Measurements from ENCODE around the gene APBB1.

The APBB1 gene

DNA sequence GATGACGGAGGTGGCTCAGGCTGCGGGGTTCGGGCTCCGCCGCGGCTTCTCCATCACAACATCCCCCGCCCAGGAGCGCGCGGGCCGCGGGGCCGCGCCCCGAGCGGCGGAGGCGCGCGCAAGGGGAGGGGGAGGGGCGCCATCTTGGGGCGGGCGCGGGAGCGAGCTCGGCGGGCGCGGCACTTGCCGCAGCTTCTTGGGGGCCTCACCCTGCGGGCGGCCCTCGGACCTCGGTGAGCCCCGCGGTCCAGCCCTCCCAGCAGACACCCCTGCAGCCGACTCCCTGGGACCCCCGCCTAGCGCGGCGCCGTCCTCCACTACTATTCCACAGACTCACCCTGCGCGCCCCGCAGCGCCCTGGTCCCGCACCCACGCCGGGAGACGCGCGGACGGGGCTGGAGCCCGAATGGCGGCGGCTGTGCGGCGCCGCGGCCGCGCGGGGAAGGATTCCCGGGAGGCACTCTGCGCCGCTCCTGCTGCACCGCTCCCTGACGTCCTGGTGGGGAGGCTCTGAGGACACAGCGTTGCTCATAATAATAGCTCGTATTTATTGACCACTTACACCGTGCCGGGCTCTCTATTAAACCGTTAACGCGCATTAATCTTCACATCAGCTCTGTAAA, at the start of gene APBB1:
APBB1 (minus strand) TSS at position 86 of the 623 bp plus-strand sequence. CDS start 7,747 bp downstream, outside the sequence.
- DNase-seq, result peak; percentile 72

DNA sequence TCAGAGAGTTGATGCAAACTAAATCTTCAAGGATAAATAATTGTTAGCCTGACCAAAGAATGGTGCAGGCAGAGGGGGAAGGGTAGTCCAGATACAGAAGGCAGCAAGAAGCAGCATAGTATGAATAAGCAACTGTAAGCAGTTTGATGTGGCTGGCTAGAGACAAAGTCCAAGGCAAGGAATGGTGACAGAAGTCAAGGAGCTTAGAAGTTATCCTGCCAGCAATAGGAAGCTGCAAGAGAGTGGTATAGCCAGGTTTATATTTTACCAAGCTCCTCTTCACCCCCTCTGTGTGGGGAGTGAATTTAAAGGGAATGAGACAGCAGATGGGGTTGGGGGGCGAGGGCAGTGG, 40.2 kb upstream of the APBB1 start:
- DNase-seq, result no peak

DNA sequence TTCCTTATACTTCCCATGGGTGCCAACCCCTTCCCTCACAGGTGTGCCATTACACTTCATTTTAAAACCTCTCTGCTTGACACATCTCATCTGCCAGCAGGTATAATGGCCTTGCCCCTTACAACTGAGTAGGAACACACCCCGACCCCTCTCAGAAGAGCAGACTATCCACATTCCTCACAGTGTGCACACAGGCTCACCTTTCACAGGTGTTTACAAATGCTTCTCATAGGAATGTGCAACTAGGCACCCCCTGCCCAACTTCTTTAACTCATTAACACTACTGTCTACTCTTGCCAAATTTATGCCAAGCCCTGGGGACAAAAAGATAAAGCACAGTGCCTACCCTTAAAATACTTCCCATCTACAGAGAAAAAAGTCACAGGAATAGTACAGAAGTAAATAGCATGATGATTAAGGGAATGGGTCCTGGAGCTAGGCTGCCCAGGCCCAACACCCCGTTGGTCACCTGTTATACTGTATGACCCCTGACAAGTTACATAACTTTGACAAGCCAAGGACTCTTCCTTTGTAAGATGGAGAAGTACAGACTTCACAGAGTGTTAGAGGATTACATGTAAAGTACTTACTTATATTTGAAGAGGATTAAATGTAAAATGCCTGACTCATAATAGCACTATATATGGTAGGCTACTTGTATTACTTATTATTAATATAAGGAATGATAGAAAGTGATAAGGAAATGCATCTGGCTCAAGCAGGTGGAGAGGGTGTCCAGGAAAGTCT, 39.6 kb upstream of the APBB1 start:
- DNase-seq, result no peak

DNA sequence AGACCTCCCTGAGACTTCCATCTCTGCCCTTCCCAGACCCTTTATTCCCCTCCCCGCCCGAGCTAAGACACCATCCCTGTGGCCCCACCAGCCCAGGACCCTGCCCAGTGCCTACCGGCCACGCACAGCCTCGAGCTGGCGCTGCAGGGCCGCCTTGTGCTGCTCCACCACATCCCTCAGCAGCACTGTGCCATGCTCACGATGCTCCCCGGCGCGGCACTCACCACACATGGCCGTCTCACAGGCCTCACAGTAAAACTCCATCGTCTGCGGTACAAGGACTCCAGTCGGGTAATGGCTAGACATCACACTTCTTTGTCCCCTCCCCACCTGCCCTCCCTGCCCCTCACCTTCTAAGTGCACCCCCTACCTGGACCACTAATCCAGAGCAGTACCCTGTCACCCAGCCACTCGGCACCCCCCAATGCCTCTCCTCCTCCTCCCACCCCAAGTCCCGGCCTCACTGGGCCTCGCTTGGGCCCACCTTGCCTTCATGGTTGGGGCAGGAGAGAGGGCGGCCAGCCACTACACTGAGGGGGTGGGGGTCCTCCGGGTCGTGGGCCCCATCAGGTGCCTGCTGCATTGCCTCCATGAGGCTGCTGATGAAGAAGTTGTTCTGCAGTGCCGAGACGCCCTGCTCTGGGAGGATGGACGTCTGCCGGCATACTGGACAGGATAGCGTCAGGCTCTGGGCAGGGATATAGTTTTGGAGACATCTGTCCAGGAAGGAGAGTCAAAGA, 38.9 kb upstream of the APBB1 start:
- DNase-seq, result no peak

DNA sequence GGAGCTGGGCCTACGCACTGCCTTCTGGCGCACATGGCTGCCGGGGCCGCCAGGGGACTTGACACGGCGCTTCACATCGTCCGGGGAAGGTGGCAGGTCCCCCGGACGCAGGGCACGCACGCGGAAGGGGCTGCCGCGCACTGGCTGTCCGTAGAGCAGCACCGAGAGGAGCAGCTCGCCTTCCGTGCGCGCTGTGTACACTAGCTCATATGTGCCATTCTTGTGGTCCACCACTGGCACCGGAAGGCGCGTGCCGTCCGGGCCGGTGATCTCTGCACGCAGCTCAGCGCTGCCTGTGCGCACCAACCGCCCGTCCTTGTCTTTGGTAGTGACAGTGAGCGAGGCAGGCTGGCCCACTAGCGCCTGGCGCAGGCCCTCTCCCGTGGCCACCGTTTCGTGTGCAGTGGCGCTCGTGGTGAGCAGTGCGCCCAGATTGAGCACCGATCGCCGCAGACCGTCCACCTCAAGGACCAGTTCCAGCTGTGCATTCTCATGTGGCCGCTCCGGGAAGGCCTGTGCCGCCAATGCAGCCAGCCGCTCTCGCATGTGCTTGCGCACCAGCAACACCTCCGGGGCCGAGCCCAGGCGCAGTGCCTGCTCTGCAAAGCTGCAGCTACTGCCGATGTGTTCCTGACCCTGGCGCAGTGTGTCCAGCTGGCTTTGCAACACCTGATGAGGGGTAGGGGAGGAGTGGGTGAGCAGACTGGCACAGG, 37.6 kb upstream of the APBB1 start:
- DNase-seq, result no peak

DNA sequence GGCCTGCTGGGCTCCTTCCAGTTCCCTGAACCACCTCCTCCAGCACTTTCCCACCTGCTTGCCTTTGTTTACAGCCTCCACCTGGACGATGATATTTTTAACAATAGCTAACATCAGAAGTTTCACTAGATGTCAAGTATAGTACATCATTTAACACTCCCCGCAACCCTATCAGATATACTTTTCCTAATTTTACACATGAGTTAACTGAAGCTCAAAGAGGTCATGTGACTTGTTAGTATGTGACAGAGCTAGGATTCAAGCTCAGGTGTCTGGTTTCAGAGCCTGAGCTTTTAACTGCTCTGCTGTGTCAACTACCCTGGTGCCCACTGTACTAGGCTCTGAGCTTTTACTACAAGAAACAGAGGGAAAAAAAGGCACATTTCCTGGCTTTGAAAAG, 36.2 kb upstream of the APBB1 start:
- peak; percentile 38 for DNase-seq

DNA sequence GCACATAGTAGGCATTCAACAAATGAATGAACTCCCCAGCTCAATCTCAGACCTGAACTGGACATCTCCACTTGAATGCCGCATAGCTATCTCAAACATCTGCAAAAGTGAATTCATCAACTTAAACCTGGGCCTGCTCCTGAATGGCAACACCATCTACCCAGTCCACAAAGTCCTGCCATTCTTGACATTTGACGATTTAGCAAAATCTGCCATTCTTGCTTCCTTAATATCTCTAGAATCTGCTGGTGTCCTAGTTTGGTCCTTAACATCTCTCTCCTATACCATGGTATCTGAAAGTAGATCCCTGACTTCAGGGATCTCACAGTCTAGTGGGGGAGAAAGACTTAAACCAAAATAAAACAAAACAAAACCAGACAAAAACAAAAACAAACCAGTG, 34.3 kb upstream of the APBB1 start:
- no peak for DNase-seq

DNA sequence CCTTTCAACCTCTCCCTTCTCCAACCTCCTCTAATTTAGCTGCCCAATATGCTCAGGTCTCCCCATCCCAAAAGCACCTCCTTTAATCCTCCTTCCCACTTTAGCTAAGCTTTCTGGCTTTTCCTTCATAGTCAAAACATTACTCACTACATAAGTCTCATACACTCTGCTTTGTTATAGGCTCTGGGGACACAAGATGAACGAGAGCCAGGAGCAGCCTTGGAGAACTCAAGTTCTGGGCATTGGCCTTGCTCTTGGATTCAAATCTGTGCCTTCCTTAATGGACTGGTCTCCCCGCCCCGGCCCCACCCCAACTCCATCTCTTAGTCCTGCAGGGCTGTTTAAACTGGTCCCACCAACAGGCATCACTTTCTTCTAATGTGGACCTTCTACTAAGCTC, 33.3 kb upstream of the APBB1 start:
- DNase-seq, result no peak

DNA sequence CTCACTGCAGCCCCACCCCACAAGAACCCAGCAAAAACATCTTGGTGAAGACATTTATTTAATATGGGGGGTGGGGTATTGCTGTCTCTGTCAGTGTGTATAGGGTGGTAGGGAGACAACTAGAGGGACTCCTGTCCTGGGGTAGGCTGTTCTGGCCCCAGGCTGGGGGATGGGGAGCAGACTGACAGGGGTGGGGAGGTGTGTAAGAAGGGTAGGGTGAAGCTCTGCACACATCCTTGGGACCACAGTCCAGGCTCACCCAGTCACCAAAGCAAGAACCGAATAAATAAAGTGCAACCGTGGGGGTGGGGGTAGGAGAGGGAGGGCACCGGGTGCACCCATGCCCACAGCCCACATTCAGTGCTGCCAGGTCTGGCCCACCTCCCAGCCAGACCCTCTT, 29.7 kb upstream of the APBB1 start:
- DNase-seq, result no peak

DNA sequence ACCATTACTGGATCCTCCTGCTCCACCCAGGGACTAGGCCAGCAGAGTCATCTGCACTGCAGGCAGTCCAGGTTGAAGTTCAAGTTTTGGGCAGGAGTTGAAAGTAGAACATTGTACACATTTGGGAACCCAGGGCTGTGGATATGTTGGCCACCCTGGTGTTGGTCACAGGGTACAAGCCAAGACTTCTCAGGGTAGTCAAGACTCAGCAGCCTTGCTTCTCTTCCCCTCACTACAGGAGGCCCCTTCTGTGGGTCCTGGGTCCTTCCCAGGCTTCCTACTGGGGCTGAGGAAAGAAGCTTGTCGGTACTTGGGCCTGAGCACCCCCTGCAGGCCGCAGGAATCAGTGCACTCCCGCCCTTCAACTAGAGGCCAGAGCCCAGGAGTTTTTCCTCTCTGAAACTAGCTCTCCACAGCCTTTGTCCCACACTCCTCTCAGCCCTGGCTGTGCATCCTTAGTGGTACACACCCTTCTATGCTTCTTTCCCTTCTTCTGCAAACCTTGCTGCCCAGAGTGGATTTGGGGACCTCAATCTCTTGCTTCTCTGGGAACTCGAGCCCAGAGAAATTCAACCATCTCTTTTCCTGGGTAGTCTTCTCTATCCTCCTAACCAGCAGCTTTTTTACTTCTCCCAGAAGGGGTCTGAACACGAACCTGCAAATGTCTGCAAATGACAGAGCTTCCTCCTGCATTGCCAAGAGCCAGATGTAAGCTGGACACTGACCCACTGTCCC, 24.5 kb upstream of the APBB1 start:
- peak; percentile 29 for DNase-seq

DNA sequence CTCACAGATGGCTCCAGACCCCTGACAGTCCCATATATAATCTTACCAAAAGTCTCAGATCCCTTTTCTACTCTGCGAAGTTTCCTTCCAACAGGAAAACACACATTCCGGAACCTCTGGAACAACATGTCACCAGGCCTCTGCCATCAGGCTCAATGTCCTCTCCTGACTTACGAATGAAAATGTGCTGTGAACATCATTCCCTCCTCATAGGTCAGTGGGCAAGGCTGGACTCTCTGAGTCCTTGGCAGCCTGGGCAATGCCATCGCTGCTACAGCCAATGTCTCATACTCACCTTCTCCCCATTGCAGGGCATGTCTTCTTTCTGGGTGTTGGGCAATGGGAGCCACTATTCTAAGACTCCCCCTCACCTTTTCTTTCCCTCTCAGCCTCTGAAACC, 23.5 kb upstream of the APBB1 start:
- no peak for DNase-seq

DNA sequence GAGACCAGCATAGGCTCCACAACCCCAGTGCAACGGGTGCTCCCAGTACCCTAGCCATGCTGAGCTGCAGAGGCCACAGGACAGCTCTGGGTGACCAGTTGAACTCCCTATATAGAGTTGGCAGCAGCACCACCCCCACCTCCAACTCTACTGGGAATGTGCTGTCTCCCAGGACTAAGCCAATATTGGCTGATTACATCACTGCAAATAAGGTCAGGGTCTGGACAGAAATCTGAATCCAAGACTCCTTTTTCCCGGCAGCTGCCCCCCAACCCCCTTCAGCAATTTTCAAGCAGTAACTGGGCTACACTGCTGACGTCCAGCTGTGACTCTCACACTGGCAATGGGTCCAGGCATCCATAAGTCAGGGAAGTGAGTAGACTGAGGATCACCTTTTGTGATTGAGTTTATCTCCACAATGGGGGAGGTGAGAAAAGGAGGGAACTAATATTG, 22.0 kb upstream of the APBB1 start, which contains the start of gene HPX:
HPX (minus strand) TSS at position 82 of the 453 bp plus-strand sequence; CDS start at position 58, 24 bp downstream.
- no peak for DNase-seq

DNA sequence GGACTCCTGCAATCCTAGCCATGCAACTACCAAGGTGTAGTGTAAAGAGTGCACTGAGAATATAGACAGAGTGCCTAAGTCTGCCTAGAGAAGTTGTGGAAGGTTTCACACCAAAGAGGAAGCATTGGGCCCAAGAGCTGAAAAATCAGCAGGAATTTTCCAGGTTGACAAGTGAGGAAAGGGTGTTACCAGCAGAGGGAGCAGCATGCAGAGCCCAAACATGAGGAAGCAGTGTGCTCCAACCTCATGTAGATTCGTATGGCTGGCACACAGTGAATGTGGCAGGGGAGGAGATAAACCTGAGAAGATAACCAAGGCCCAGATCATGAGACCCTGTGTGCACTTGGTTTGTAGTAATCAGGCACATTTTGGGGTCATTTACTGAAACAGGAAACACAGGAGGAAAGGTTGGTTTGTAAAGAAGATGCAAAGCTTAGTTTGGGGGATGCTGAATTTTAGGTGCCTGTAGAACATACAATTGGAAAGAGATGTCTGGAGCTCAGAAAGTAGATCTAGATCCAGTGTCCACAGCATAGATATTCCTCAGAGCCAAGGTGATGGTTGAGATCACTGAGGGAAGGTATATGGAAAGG, 20.2 kb upstream of the APBB1 start:
- peak; percentile 62 for DNase-seq

DNA sequence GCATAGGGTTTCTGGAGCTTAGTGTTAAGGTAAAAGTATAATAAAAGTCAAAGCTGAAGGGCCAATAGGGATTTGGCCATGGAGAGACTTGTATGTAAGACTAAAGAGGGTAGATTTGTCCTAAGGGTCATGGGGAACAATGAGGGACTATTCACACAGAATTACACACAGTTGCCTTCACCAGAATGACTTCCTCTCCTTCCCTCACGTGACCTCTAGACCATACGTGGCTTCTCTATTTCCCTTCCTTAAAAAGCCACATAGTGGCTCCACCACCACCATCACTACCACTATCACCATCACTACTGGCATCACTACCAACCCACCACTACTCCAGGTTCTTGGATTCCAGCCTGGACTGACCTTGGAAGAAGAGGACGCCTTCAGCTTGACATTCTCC, 19.1 kb upstream of the APBB1 start:
- DNase-seq, result no peak

DNA sequence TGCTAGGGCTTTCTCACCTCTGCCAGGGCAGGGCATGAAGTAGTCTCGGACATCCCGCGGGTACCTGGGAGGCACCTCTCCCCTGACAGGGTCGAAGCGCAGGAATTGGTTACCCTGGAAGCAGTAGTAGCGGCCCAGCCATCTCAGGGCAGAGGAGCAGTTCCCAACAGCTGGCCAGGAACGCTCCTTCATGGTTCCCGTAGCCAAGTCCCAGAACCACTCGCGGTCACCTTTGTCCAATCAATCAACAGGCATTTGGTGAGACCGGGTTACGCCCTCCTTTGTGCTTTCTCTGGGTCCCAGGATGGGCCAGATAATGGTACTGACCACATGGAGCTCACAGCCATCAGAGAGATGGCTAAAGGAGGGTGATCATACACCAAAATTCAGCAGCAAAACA, 18.5 kb upstream of the APBB1 start:
- DNase-seq, result no peak

DNA sequence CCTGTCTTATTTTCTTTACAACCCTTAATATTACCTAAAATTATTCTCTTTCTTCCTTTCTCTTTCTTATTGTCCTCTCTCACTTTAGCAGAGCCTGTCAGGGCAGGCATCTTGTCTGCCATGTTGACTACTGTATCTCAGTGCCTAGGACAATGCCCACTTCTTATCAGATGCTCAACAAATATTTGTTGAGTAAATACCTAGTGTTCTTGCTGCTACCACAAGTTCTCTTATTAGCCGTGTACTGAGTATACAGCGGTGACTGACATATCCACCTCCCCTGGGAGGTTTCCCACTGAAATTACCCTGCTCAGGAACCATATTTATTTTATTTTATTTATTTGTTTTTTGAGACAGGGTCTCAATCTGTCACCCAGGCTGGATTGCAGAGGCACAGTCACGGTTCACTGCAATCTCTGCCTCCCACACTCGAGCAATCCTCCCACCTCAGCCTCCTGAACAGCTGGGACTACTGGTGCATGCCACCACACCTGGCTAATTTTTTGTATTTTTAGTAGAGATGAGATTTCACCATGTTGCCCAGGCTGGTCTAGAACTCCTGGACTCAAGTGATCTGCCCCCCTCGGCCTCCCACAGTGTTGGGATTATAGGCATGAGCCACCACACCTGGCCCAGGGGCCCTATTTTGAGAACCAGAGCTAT, 15.2 kb upstream of the APBB1 start:
- DNase-seq, result no peak

DNA sequence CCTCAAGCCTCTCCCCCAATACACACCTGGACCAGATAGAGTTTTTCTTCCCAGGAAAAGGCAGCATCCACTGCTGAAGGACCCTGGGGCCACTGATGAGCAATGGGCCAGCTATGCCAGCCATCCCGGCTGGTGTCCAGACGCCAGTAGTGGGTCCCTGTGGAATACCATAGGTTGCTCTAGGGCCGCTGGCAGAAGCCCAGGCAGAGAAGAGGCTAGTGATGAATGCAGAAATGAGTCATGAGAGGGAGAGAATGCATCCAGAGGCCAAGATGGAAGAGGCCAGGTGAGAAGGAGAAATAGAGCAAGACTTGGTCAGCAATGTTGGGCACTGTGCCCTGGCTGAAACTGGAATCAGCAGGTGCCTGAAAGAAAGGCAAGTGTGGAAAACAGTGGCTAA, 13.0 kb upstream of the APBB1 start:
- no peak for DNase-seq

DNA sequence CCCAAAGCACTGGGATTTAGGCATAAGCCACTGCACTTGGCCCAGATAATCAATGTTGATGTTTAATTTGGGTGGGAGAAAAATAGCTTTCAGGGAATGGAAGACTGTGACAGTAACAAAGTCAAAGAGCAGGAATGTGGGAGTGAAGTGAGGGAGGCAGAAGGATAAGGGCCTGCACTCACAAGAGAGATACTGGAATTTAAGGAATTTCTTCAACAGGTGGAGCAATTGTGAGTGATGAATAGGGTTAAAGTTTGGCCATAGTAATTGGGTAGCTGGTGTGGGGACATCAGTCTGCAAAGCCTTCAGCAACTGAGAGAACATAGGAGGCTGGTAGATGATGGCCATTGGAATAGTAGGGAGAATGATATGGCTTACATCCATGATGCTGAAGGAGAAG, 8.6 kb upstream of the APBB1 start:
- no peak for DNase-seq

DNA sequence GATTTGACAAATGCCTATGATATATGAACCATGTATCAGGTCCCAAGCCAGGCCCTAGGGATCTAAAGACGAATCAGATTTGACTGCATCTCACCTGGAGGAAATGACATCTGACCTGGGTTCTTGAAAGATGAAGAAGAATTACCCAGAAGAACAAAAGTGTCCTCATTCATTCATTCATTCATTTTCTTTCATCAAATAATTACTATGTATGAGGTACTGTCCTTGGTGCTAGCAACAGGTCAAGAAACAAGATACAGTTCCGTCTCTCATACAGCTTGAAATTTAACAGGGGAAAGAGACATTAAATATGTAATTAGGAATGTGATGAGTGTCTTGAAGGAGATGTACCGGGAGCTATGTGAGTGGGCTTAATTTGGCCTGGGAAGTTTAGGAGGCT, 1.8 kb upstream of the APBB1 start:
- DNase-seq, result no peak

DNA sequence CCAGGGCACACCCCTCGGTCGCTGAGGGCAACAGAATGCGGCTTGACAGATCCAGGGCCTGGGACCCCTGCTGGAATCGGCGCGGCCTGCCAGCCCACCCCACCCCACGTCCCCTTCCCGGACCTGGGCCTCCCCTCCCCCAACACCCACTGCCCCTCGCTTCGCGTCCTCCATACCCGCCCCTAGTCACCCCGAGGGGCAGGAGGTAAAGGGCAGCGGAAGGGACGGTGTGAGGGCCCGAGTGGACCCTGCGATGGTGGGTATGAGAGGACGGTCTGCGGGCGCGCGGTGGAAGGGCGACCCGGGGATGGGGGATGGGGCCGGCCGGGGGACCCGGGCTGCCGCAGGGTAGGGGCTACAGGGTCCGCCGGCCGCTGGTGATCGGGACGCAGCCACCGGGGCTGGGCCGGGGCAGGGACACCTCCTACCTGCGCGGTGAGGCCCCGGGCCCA, 311 bp downstream of the APBB1 start:
- no peak for DNase-seq

DNA sequence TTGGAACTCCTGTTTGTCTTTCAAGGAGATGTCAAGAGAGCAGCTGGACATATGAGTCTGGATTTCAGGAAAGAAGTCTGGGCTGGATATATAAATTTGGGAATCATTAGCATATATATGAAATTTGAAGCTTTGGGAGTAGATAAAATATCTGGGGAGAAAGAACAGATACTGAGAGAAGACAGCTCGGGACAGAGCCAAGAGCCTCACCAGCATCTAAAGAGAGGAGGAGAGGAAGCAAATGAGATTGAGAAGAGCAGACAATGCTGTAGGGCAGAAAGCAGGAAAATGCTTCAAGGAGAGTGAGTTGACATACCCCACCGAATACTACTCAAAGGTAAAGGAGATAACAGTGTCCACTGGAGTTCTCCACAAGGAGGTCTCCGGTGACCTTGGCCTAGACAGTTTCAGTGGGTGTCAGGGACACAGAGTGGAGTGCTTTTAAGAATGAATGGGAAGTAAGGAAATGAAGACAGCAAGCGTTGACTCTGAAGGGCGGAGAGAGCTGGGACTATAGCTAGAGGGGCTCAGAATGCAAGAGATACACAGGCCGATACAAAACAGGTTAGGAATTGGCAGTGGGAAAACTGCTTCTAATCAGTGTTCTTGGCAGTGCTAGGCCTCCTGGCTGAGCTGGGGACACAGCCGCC, 862 bp downstream of the APBB1 start:
- DNase-seq, result no peak
